T-helper 17 cell (primary cell): ENCODE results near the gene NPS. TPM values are rescaled to one million over a fixed set of nuclear protein-coding genes. Genes with fewer than 3 reads are reported as not detected.

Experiments
- ATAC-seq: fragments of 150-1000 bp; cut with Tn5 transposase; 2 replicates; pipeline ENCODE4 v1.10.0; 2021; ENCODE audit warnings: mild to moderate bottlenecking, moderate library complexity
- DNase-seq, 3 donors: peaks; one replicate each; pipeline versions ENCODE4 v3.0.0 to v3.0.0-alpha.2; 2020 to 2021
- H3K9me3 ChIP-seq: one replicate; pipeline ENCODE4 v1.7.0; 2013; ENCODE audit warnings: low read length, mild to moderate bottlenecking; ENCODE audit not compliant: control insufficient read depth, poor library complexity, severe bottlenecking
- H3K27ac Mint-ChIP-seq: one replicate; pipeline ENCODE4 v1.8.0; 2022; ENCODE audit warnings: mild to moderate bottlenecking, moderate library complexity, mixed read lengths
- H3K27me3 Mint-ChIP-seq: one replicate; pipeline ENCODE4 v1.8.0; 2022; ENCODE audit warnings: mixed read lengths
- H3K36me3 Mint-ChIP-seq: one replicate; pipeline ENCODE4 v1.8.0; 2022; ENCODE audit warnings: low read depth, mixed read lengths
- H3K4me1 Mint-ChIP-seq: one replicate; pipeline ENCODE4 v1.8.0; 2022; ENCODE audit warnings: mild to moderate bottlenecking, mixed read lengths
- H3K4me3 Mint-ChIP-seq: one replicate; pipeline ENCODE4 v1.8.0; 2022; ENCODE audit warnings: mild to moderate bottlenecking, moderate library complexity, mixed read lengths
- total RNA-seq, 4 donors: library from RNA in 2 of 4; stranded (reverse) in 2 of 4; gene quantifications; one replicate each; pipeline ENCODE4 v1.2.3 and lab custom pipeline; 2022 to 2026

Gene NPS, protein sequence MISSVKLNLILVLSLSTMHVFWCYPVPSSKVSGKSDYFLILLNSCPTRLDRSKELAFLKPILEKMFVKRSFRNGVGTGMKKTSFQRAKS
- total RNA-seq (not detected), total RNA-seq (lab: John Stamatoyannopoulos, UW) (0 reads per million in 2 donors)

DNA sequence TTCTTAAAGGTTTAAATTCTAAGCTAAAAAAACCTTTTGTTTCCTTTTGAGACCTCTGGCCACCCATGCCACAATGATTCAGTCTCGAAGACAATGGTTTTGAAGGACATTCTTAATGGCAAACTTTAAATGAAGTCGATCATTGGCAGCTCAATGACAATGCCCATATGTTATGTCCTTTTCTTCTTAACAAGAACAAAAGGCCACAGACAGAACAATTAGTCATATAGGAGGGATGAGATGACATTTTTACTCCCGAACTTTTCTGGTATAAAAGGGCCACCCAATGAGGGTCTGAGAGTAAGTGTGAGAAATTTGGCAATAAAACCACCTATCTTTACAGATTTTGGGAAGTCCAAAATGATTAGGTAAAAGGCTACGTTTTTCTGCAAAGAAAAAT is at the start of gene NPS:
Gene NPS (plus strand): TSS at position 301 of the 400 bp plus-strand sequence. CDS start 60 bp downstream, at position 361.
- H3K9me3 ChIP-seq = no peaks in the 10 kb centered on the region
- Mint-ChIP-seq H3K27me3 (peaks cover 13% of the 10 kb centered on the region), H3K4me3 (no peak within 1 kb of the TSS), H3K27ac (no peak within 1 kb of the TSS), H3K36me3 (no peaks in the 10 kb centered on the region), H3K4me1 (no peaks in the 10 kb centered on the region)
- DNase-seq (no peak), ATAC-seq (no peak)

- ATAC-seq (no peak), DNase-seq (no peak)
- Mint-ChIP-seq H3K27me3 (peaks cover 6% of the 10 kb centered on the region), H3K36me3 (no peaks in the 10 kb centered on the region), H3K4me1 (no peaks in the 10 kb centered on the region), H3K4me3 (no peak overlapping the region), H3K27ac (no peak overlapping the region)
- no peaks in the 10 kb centered on the region for H3K9me3 ChIP-seq
These were observed 49.0 kb upstream of the NPS start for GRCh38 chr10:127500127-127500526.

DNA sequence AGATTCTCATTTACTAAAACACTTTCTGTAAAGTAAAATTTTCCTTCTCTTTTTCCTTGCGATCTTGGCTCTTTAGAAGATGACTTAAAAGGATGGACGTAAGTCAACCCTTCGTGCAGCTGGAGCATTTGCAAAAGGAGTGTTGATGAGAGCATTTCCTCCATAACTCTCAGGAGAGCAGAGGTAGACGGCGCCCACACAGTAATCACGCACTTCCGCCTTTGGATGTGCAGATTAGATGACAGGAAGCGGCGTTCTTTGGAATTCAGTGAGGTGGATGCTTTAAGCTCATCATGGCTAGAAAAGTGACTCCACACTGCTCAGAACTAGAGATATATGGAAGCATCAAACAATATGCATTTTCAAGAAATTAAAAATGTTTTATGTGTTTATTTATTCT is 43.0 kb upstream of the NPS start:
- no peak overlapping the region for H3K27ac Mint-ChIP-seq
- H3K27me3 Mint-ChIP-seq = no peaks in the 10 kb centered on the region
- ATAC-seq (no peak), DNase-seq (no peak)
- H3K36me3 Mint-ChIP-seq = no peaks in the 10 kb centered on the region
- H3K4me3 Mint-ChIP-seq = no peak overlapping the region
- no peaks in the 10 kb centered on the region for H3K9me3 ChIP-seq
- H3K4me1 Mint-ChIP-seq = no peaks in the 10 kb centered on the region

- Mint-ChIP-seq H3K27ac (no peak overlapping the region), H3K27me3 (no peaks in the 10 kb centered on the region), H3K36me3 (no peaks in the 10 kb centered on the region), H3K4me1 (no peaks in the 10 kb centered on the region), H3K4me3 (no peak overlapping the region)
- ATAC-seq (no peak), DNase-seq (no peak)
- H3K9me3 ChIP-seq = no peaks in the 10 kb centered on the region
These were observed 26.8 kb upstream of the NPS start for GRCh38 chr10:127522298-127522697.

GRCh38 chr10:127523476-127523875 is 25.6 kb upstream of the NPS start:
- ATAC-seq = no peak
- H3K27me3 Mint-ChIP-seq = no peaks in the 10 kb centered on the region
- H3K4me1 Mint-ChIP-seq = no peaks in the 10 kb centered on the region

DNA sequence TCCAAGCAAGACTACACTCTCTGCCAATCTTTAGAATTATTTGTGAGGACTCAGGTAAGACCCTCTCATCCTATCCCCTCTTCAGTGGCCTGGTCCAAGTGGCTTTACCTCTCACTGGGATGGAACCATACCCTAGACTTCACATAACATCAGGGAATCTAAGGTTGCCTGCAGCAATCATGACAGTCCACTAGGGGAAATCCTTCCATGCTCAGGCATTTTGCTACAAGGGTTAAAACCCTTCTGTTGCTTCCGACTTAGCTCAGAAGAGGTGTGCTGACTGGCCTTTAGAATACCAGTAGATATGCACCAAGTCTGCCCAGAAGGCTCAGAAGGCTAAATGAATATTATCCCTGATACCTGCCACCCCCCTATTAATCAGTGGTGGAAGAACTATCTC is 24.9 kb upstream of the NPS start:
- Mint-ChIP-seq H3K27me3 (no peaks in the 10 kb centered on the region), H3K4me1 (no peaks in the 10 kb centered on the region), H3K4me3 (no peak overlapping the region), H3K36me3 (no peaks in the 10 kb centered on the region), H3K27ac (no peak overlapping the region)
- DNase-seq (no peak), ATAC-seq (no peak)
- no peaks in the 10 kb centered on the region for H3K9me3 ChIP-seq

More at GRCh38 chr10:127523476-127523875, 25.6 kb upstream of the NPS start:
- H3K27ac Mint-ChIP-seq = no peak overlapping the region
- H3K9me3 ChIP-seq = no peaks in the 10 kb centered on the region
- H3K4me3 Mint-ChIP-seq = no peak overlapping the region
- no peak for DNase-seq
- no peaks in the 10 kb centered on the region for H3K36me3 Mint-ChIP-seq

DNA sequence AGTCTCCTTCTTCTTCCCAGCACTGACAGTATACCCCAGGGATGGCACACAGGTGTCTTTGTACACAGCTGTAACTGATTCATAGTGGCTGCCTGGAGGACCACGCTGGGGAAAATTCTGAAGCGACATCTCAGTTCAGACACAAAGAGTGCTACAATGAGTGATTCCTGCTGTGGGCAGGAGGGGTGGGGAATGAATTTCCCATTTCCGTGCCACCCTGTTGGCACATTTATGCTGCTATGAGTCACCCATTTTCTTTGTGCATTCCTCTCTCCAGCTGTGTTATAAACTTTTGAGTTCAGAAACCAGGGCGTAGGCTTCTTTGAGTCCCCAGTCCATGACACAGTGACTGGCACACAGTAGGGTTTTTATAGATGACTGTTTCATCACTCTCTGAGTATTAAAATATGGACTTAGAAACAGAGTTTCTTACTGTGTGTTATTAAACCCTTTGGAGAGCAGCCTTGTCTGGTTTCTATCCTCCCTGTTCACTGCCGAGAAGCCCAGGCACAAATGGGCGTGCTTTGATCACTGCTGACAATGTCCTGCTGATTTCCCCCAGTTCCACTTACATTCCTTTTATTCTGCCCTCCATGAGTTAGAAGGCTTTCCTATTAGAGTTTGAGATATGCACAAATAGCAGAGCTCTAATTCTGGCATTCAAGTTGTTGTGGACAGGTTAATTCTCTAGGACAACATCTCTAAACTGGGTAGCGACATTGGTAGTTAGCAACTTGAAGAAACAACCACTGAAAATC is 24.0 kb upstream of the NPS start:
- no peak for DNase-seq
- no peaks in the 10 kb centered on the region for H3K9me3 ChIP-seq
- no peak for ATAC-seq
- Mint-ChIP-seq H3K27me3 (no peaks in the 10 kb centered on the region), H3K36me3 (no peaks in the 10 kb centered on the region), H3K4me1 (no peaks in the 10 kb centered on the region), H3K27ac (no peak overlapping the region), H3K4me3 (no peak overlapping the region)

GRCh38 chr10:127525686-127526085 is 23.4 kb upstream of the NPS start:
- no peaks in the 10 kb centered on the region for H3K9me3 ChIP-seq
- Mint-ChIP-seq H3K27me3 (no peaks in the 10 kb centered on the region), H3K4me3 (no peak overlapping the region), H3K27ac (no peak overlapping the region), H3K36me3 (no peaks in the 10 kb centered on the region), H3K4me1 (no peaks in the 10 kb centered on the region)
- no peak for DNase-seq
- ATAC-seq = no peak

DNA sequence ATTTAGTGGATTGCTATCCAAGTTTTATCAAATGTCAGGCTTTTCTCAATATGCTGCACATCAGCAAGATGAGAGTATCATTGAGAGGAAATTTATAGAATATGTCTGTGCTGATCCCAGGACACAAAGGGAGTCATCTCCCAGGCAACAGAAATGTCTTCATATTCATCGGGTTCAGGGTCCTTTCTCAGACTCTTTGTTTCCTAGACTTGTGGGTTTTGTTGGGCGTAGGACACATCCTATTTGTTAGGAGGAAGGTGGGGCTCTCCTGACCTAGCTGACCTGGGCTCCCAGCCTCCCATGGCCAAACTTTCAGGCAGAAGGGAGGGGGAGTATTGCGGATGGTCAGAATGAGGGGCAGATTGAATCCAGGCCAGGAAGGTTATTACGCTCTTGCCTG is 22.9 kb upstream of the NPS start:
- H3K27me3 Mint-ChIP-seq = no peaks in the 10 kb centered on the region

GRCh38 chr10:127527320-127527719 is 21.8 kb upstream of the NPS start:
- no peak for ATAC-seq
- no peaks in the 10 kb centered on the region for H3K36me3 Mint-ChIP-seq
- no peak for DNase-seq
- H3K4me1 Mint-ChIP-seq = no peaks in the 10 kb centered on the region
- no peak overlapping the region for H3K4me3 Mint-ChIP-seq
- no peaks in the 10 kb centered on the region for H3K9me3 ChIP-seq
- no peak overlapping the region for H3K27ac Mint-ChIP-seq
- no peaks in the 10 kb centered on the region for H3K27me3 Mint-ChIP-seq

More for the DNA sequence above, 22.9 kb upstream of the NPS start:
- DNase-seq (no peak), ATAC-seq (no peak)
- Mint-ChIP-seq H3K4me1 (no peaks in the 10 kb centered on the region), H3K27ac (no peak overlapping the region), H3K36me3 (no peaks in the 10 kb centered on the region), H3K4me3 (no peak overlapping the region)
- H3K9me3 ChIP-seq = no peaks in the 10 kb centered on the region

- no peak overlapping the region for H3K27ac Mint-ChIP-seq
- H3K27me3 Mint-ChIP-seq = no peaks in the 10 kb centered on the region
- no peaks in the 10 kb centered on the region for H3K36me3 Mint-ChIP-seq
- ATAC-seq (no peak), DNase-seq (no peak)
- no peak overlapping the region for H3K4me3 Mint-ChIP-seq
- H3K4me1 Mint-ChIP-seq = no peaks in the 10 kb centered on the region
- no peaks in the 10 kb centered on the region for H3K9me3 ChIP-seq
These were observed 21.2 kb upstream of the NPS start for GRCh38 chr10:127527891-127528290.

DNA sequence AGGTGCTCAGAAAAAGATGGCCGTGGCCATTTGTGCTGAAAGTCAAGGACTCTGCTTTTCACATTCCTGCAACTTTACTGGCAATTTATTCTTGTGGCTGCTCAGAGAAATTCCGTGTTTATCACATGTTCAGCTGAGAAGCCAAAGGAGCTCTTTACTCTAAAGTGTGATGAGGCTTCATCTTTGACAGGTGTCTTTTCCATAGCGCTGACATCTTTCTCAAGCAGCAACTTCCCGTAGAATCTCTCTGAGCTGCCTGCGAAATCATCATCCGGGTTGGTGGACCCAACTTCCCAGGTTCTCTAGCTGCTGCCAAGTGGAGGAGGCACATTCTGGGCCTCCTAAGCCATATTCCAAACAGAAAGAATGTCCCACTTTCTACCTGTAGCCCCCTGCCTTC is 16.9 kb upstream of the NPS start:
- no peaks in the 10 kb centered on the region for H3K4me1 Mint-ChIP-seq
- H3K27ac Mint-ChIP-seq = no peak overlapping the region
- H3K4me3 Mint-ChIP-seq = no peak overlapping the region
- DNase-seq (no peak), ATAC-seq (no peak)
- peaks cover 10% of the 10 kb centered on the region for H3K27me3 Mint-ChIP-seq
- H3K36me3 Mint-ChIP-seq = no peaks in the 10 kb centered on the region
- no peaks in the 10 kb centered on the region for H3K9me3 ChIP-seq

DNA sequence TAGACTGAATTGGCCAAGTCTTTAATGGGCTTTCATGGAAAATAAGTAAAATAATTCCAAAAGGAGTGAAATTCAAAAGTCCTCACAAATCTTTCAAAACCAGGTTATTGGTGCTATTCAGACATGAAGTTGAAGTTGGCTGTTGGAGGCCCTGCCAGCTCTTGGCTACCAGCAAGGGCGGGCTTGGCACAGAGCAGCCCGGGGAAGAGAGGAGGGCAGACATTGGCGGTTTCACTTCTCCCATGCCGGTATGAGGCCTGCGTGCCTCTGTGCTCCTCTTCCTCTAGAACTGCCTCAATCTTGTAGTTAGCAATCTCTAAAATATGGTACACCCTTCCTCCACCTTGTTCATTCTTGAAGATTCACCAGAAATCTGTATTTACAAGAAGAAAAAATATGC is 16.4 kb upstream of the NPS start:
- DNase-seq (no peak), ATAC-seq (no peak)
- H3K27me3 Mint-ChIP-seq = peaks cover 10% of the 10 kb centered on the region
- no peak overlapping the region for H3K4me3 Mint-ChIP-seq
- no peaks in the 10 kb centered on the region for H3K4me1 Mint-ChIP-seq
- H3K27ac Mint-ChIP-seq = no peak overlapping the region
- no peaks in the 10 kb centered on the region for H3K36me3 Mint-ChIP-seq
- no peaks in the 10 kb centered on the region for H3K9me3 ChIP-seq

DNA sequence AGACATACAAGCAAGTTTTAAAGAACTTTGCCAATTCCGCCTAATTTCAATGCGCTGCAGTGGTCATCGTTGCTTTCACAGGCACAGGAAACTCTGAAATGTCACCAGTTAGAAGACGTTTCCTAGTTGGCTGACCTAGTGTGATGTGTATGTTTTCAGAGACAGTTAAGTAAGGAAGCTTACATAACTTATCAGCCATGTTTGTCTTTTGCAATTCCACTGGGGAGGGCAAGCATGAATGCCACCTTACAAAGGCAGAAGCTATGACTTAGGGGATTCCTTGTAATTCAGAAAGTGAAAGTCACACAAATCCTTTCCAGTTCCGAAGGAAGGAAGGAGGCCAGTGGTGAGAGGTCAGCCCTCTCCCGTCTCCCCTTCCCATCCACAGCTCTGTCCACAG is 15.0 kb upstream of the NPS start:
- H3K4me3 Mint-ChIP-seq = no peak overlapping the region
- no peak overlapping the region for H3K27ac Mint-ChIP-seq
- H3K36me3 Mint-ChIP-seq = no peaks in the 10 kb centered on the region
- peaks cover 10% of the 10 kb centered on the region for H3K27me3 Mint-ChIP-seq
- no peaks in the 10 kb centered on the region for H3K4me1 Mint-ChIP-seq
- DNase-seq (no peak), ATAC-seq (no peak)
- H3K9me3 ChIP-seq = no peaks in the 10 kb centered on the region
